Measurements from ENCODE around the gene MLLT3.

DNA sequence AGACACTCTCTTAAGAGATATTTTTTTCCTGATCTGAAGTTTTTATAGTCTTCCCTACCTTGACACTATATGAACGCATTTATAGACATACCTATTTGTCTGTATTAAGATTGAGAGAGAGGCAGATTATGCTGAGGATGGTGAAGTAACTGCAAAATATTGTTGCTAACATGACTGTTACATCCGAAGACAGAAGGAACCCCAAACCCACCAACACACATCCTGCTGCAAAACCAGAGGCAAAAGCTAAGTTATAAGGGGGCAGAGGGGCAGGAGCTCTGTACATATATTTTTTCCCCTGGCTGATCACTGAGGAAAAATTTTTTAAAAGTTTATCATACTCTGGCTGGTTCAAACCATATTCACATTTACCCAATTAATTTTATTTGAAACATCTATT lies 279.0 kb downstream of the MLLT3 start:
- TF ChIP-seq POLR2AphosphoS5 (IDR thresholded peaks at IDR 0.05) (no peak), POLR2A (IDR thresholded peaks at IDR 0.05) (no peak)
- TF ChIP-seq, protein P1, sequence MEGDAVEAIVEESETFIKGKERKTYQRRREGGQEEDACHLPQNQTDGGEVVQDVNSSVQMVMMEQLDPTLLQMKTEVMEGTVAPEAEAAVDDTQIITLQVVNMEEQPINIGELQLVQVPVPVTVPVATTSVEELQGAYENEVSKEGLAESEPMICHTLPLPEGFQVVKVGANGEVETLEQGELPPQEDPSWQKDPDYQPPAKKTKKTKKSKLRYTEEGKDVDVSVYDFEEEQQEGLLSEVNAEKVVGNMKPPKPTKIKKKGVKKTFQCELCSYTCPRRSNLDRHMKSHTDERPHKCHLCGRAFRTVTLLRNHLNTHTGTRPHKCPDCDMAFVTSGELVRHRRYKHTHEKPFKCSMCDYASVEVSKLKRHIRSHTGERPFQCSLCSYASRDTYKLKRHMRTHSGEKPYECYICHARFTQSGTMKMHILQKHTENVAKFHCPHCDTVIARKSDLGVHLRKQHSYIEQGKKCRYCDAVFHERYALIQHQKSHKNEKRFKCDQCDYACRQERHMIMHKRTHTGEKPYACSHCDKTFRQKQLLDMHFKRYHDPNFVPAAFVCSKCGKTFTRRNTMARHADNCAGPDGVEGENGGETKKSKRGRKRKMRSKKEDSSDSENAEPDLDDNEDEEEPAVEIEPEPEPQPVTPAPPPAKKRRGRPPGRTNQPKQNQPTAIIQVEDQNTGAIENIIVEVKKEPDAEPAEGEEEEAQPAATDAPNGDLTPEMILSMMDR (IDR thresholded peaks at IDR 0.05 in 8 of 11, conservative IDR thresholded peaks at IDR 0.05 in 3 of 11): no peak

Measured in spleen (tissue), 7 donors.